Sigmoid colon (tissue), 4 donors: Measurements from ENCODE around the gene GNE.
"Not testable (repeated sequence)": the region's sequence is repeated elsewhere in the genome, so short reads cannot be mapped to it uniquely, and the experiment has no call there.

ENCODE experiments used
- EP300 ChIP-seq, 4 donors: sonication (generic); formaldehyde crosslinking; IDR thresholded peaks; one replicate each; pipeline ENCODE4 v1.6.1; 2017; ENCODE audit warnings: antibody characterized with exemption in 4 of 4
- POLR2A ChIP-seq, 2 donors: fragments of 450-650 bp; IDR thresholded peaks; one replicate each; pipeline ENCODE4 v1.6.1; 2016; ENCODE audit warnings: antibody characterized with exemption in 2 of 2, mild to moderate bottlenecking in 2 of 2, moderate library complexity in 2 of 2
- POLR2AphosphoS5 ChIP-seq, 4 donors: sonication (generic); formaldehyde crosslinking; IDR thresholded peaks; one replicate each; pipeline ENCODE4 v1.6.1; 2017; ENCODE audit warnings: antibody characterized with exemption in 4 of 4
- TF ChIP-seq, protein P1 (sequence below), 4 experiments: fragments of 450-650 bp in 3 of 4; fragments of 200-600 bp in 1 of 4; IDR thresholded peaks; one replicate each; pipeline ENCODE4 v1.5.1; 2016 to 2019; ENCODE audit warnings: antibody characterized with exemption in 4 of 4, mild to moderate bottlenecking in 3 of 4, moderate library complexity in 2 of 4

DNA sequence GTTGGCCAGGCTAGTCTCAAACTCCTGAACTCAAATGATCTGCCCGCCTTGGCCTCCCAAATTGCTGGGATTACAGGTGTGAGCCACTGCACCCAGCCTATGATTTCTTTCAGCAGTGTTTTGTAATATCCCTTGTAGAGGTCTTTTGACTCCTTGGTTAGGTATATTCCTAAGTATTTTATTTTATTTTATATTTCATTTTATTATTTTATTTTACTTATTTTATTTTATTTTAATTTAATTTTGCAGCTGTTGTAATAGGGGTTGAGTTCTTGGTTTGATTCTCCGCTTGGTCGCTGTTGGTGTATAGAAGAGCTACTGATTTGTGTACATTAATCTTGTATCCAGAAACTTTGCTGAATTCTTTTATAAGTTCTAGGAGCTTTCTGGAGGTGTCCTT, 18.6 kb downstream of the GNE start:
- TF ChIP-seq POLR2AphosphoS5, POLR2A, EP300 (IDR thresholded peaks at IDR 0.05): not testable (repeated sequence)
- TF ChIP-seq, protein P1, sequence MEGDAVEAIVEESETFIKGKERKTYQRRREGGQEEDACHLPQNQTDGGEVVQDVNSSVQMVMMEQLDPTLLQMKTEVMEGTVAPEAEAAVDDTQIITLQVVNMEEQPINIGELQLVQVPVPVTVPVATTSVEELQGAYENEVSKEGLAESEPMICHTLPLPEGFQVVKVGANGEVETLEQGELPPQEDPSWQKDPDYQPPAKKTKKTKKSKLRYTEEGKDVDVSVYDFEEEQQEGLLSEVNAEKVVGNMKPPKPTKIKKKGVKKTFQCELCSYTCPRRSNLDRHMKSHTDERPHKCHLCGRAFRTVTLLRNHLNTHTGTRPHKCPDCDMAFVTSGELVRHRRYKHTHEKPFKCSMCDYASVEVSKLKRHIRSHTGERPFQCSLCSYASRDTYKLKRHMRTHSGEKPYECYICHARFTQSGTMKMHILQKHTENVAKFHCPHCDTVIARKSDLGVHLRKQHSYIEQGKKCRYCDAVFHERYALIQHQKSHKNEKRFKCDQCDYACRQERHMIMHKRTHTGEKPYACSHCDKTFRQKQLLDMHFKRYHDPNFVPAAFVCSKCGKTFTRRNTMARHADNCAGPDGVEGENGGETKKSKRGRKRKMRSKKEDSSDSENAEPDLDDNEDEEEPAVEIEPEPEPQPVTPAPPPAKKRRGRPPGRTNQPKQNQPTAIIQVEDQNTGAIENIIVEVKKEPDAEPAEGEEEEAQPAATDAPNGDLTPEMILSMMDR (IDR thresholded peaks at IDR 0.05), result not testable (repeated sequence)
